ENCODE results near the gene NEK10.
A peak's percentile ranks its signal among the peaks of the same experiment; 100 is the strongest.

The NEK10 gene

GRCh38 chr3:27378331-27378730 lies 9.1 kb upstream of the NEK10 start:
- H3K9ac ChIP-seq (ENCODE audit: low read depth in 1 of 2, low read length in 2 of 2): no peak overlapping the region
- H3K36me3 ChIP-seq (ENCODE audit: control insufficient read depth in 2 of 2, insufficient read depth in 2 of 2, low read length in 2 of 2): peaks cover 0 to 5% of the 10 kb centered on the region in 2 donors
- no peaks in the 10 kb centered on the region for H3K9me3 ChIP-seq (ENCODE audit: control insufficient read depth in 2 of 2, low read length in 2 of 2)
- H3K27ac ChIP-seq (ENCODE audit: low read depth in 2 of 2, low read length in 2 of 2): no peak overlapping the region
- H3K4me1 ChIP-seq (ENCODE audit: control insufficient read depth in 2 of 2, insufficient read depth in 2 of 2, low read length in 2 of 2): no peaks in the 10 kb centered on the region
- H3K27me3 ChIP-seq (ENCODE audit: control insufficient read depth in 2 of 2, insufficient read depth in 2 of 2, low read length in 2 of 2): no peaks in the 10 kb centered on the region
- no peak overlapping the region for H3K4me3 ChIP-seq (ENCODE audit: low read length in 2 of 2)

DNA sequence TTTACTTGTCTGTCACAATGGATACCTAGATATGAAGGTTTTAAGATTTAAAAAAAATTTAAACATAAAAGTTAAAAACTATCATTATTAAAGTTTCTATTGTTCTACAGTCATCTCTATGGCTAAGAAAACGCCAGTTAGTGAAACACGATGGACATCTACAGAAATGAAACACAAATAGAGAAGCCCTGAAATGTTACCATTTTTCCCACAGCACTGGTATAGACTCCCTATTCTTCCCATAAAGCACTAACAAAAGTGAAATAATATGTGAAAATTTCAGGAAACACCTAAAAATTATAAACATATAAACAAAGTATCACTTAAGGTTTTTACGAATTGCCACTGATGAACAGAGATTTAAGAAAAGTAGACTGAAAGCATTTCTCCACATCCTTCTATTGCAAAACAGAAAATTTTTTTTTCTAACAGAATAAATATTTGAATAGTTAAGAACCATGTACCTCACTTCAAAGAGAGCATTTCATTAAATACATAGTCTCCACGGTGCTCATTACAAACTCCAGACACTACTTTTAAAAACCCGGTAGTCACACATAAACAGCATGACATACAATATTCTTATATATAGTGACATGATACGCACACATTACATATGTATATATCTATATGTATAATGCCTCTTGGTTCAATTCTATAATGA lies 7.1 kb upstream of the NEK10 start:
- H3K9ac ChIP-seq (ENCODE audit: low read depth in 1 of 2, low read length in 2 of 2): no peak overlapping the region
- H3K27me3 ChIP-seq (ENCODE audit: control insufficient read depth in 2 of 2, insufficient read depth in 2 of 2, low read length in 2 of 2): no peaks in the 10 kb centered on the region
- H3K27ac ChIP-seq (ENCODE audit: low read depth in 2 of 2, low read length in 2 of 2): no peak overlapping the region
- peaks cover 0 to 5% of the 10 kb centered on the region in 2 donors for H3K36me3 ChIP-seq (ENCODE audit: control insufficient read depth in 2 of 2, insufficient read depth in 2 of 2, low read length in 2 of 2)
- no peaks in the 10 kb centered on the region for H3K4me1 ChIP-seq (ENCODE audit: control insufficient read depth in 2 of 2, insufficient read depth in 2 of 2, low read length in 2 of 2)
- H3K4me3 ChIP-seq (ENCODE audit: low read length in 2 of 2): no peak overlapping the region
- no peaks in the 10 kb centered on the region for H3K9me3 ChIP-seq (ENCODE audit: control insufficient read depth in 2 of 2, low read length in 2 of 2)

- Histone ChIP-seq H3K36me3 (ENCODE audit: control insufficient read depth in 2 of 2, insufficient read depth in 2 of 2, low read length in 2 of 2) (no peaks in the 10 kb centered on the region), H3K9me3 (ENCODE audit: control insufficient read depth in 2 of 2, low read length in 2 of 2) (no peaks in the 10 kb centered on the region), H3K4me3 (ENCODE audit: low read length in 2 of 2) (no peak overlapping the region), H3K27ac (ENCODE audit: low read depth in 2 of 2, low read length in 2 of 2) (no peak overlapping the region), H3K27me3 (ENCODE audit: control insufficient read depth in 2 of 2, insufficient read depth in 2 of 2, low read length in 2 of 2) (no peaks in the 10 kb centered on the region), H3K4me1 (ENCODE audit: control insufficient read depth in 2 of 2, insufficient read depth in 2 of 2, low read length in 2 of 2) (peaks cover 0 to 10% of the 10 kb centered on the region in 2 donors), H3K9ac (ENCODE audit: low read depth in 1 of 2, low read length in 2 of 2) (no peak overlapping the region)
These were observed 3.1 kb downstream of the NEK10 start for GRCh38 chr3:27366062-27366591.

DNA sequence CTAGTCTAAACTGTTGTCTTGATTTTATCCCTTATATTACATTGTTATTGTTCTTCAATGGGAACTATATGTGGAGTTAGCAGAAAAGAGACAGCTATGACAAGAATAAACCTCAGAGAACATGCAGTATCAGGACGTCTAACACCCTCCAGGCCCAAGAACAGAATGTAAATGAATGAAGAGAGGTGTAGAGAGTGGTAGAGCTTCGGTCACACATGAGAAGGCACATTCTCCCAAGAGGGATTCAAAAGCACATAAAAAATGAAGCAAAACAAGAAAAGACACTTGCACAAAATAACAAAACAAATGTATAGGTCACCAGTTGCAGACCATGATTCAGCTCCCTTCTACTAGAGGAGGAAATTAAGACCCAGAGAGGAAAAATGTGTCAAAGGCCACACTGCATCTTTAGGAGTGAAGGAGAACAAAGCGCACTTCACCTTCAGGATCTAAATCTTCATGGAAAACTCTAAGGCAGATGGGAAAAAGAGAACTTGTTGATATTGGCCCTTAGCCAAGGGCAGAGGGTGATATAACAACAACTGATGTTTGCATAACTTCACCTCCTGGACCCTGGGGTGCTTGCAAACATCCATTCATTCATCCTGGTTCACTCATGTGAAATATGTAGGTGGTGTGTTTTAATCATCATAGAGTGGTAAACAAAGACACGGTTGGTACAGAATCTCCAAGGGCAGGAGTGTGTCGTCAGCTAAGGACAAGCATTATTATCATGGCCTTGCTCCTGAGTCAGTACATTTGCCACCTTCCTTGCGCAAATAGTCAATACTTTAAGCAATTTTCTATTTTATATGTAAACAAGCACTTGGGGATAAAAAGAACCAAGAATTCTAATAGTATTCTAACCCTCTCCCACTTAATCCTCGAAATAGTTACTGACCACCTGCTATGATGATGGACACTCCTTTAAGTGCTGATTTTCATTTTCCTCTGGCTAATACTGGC lies 8.8 kb downstream of the NEK10 start:
- H3K4me1 ChIP-seq (ENCODE audit: control insufficient read depth in 2 of 2, insufficient read depth in 2 of 2, low read length in 2 of 2): peaks cover 11 to 15% of the 10 kb centered on the region in 2 donors
- H3K27ac ChIP-seq (ENCODE audit: low read depth in 2 of 2, low read length in 2 of 2): peak overlapping the region; percentile 59 to 65

DNA sequence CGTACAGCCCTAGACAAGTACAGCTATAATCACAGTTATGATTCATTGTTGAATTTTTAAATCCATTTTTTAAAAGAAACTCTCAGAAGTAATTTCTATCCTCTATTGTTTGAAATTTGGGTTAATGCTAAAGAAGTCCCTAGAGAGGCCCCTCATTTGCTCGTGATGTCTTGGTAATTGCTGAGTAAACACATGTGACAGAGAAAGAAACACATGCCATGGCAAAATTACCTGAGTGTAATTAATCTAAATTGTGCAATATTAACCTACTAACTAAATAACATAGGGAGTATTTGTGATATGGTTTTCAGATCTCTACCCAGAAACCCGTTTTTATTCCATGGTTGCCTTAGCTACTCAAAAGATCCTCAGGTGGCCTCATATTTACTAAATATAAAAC lies 10.8 kb downstream of the NEK10 start:
- no peak overlapping the region for H3K4me3 ChIP-seq (ENCODE audit: low read length in 2 of 2)
- H3K9ac ChIP-seq (ENCODE audit: low read depth in 1 of 2, low read length in 2 of 2): no peak overlapping the region
- H3K9me3 ChIP-seq (ENCODE audit: control insufficient read depth in 2 of 2, low read length in 2 of 2): no peaks in the 10 kb centered on the region
- no peaks in the 10 kb centered on the region for H3K27me3 ChIP-seq (ENCODE audit: control insufficient read depth in 2 of 2, insufficient read depth in 2 of 2, low read length in 2 of 2)
- H3K36me3 ChIP-seq (ENCODE audit: control insufficient read depth in 2 of 2, insufficient read depth in 2 of 2, low read length in 2 of 2): no peaks in the 10 kb centered on the region
- no peak overlapping the region for H3K27ac ChIP-seq (ENCODE audit: low read depth in 2 of 2, low read length in 2 of 2)
- H3K4me1 ChIP-seq (ENCODE audit: control insufficient read depth in 2 of 2, insufficient read depth in 2 of 2, low read length in 2 of 2): peaks cover 14 to 24% of the 10 kb centered on the region in 2 donors

More for the DNA sequence above, 8.8 kb downstream of the NEK10 start:
- no peaks in the 10 kb centered on the region for H3K36me3 ChIP-seq (ENCODE audit: control insufficient read depth in 2 of 2, insufficient read depth in 2 of 2, low read length in 2 of 2)
- no peaks in the 10 kb centered on the region for H3K9me3 ChIP-seq (ENCODE audit: control insufficient read depth in 2 of 2, low read length in 2 of 2)
- peak overlapping the region in 1 of 2 donors; percentile 26 for H3K4me3 ChIP-seq (ENCODE audit: low read length in 2 of 2)
- H3K27me3 ChIP-seq (ENCODE audit: control insufficient read depth in 2 of 2, insufficient read depth in 2 of 2, low read length in 2 of 2): no peaks in the 10 kb centered on the region
- no peak overlapping the region for H3K9ac ChIP-seq (ENCODE audit: low read depth in 1 of 2, low read length in 2 of 2)

GRCh38 chr3:27357665-27358258 lies 11.4 kb downstream of the NEK10 start:
- no peak overlapping the region for H3K4me3 ChIP-seq (ENCODE audit: low read length in 2 of 2)
- H3K36me3 ChIP-seq (ENCODE audit: control insufficient read depth in 2 of 2, insufficient read depth in 2 of 2, low read length in 2 of 2): no peaks in the 10 kb centered on the region
- no peak overlapping the region for H3K9ac ChIP-seq (ENCODE audit: low read depth in 1 of 2, low read length in 2 of 2)
- H3K9me3 ChIP-seq (ENCODE audit: control insufficient read depth in 2 of 2, low read length in 2 of 2): no peaks in the 10 kb centered on the region
- H3K27me3 ChIP-seq (ENCODE audit: control insufficient read depth in 2 of 2, insufficient read depth in 2 of 2, low read length in 2 of 2): no peaks in the 10 kb centered on the region
- peak overlapping the region in 1 of 2 donors; percentile 30 for H3K27ac ChIP-seq (ENCODE audit: low read depth in 2 of 2, low read length in 2 of 2)
- H3K4me1 ChIP-seq (ENCODE audit: control insufficient read depth in 2 of 2, insufficient read depth in 2 of 2, low read length in 2 of 2): peaks cover 14 to 24% of the 10 kb centered on the region in 2 donors

- Histone ChIP-seq H3K27me3 (ENCODE audit: control insufficient read depth in 2 of 2, insufficient read depth in 2 of 2, low read length in 2 of 2) (no peaks in the 10 kb centered on the region), H3K4me3 (ENCODE audit: low read length in 2 of 2) (no peak overlapping the region), H3K27ac (ENCODE audit: low read depth in 2 of 2, low read length in 2 of 2) (no peak overlapping the region), H3K4me1 (ENCODE audit: control insufficient read depth in 2 of 2, insufficient read depth in 2 of 2, low read length in 2 of 2) (peaks cover 14 to 24% of the 10 kb centered on the region in 2 donors), H3K9me3 (ENCODE audit: control insufficient read depth in 2 of 2, low read length in 2 of 2) (no peaks in the 10 kb centered on the region), H3K9ac (ENCODE audit: low read depth in 1 of 2, low read length in 2 of 2) (no peak overlapping the region), H3K36me3 (ENCODE audit: control insufficient read depth in 2 of 2, insufficient read depth in 2 of 2, low read length in 2 of 2) (no peaks in the 10 kb centered on the region)
These were observed 12.2 kb downstream of the NEK10 start for GRCh38 chr3:27356976-27357375.

DNA sequence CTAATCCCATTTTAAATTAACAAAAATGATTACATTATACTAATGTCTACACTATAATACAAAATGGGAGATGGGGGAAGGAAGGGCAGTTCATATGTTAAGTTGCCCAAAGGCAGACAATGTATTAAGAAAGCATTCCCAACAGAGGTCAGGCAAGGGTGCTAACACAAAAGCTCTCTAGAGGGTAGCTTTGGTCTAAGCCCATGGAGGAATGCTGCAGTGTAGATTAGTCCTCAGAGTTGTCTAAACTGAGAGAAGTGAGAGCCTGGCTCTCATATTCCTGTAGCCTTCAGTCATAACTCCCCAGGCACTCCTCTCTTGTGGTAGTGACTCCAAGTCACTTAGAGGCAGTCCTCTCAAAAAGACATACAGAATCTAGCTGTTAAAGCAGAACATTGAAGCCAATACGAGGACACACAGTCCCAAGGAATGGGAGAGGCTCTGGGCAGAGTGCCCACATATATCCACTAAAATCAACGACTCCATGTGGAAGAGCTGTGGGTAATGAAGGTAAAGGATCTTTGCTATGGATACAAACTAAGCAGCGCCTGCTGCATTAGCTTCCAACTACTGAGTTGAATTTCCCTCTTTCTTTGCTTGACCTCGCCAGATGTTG lies 14.5 kb downstream of the NEK10 start:
- Histone ChIP-seq H3K27ac (ENCODE audit: low read depth in 2 of 2, low read length in 2 of 2) (peak overlapping the region; percentile 32 to 53), H3K36me3 (ENCODE audit: control insufficient read depth in 2 of 2, insufficient read depth in 2 of 2, low read length in 2 of 2) (no peaks in the 10 kb centered on the region), H3K9ac (ENCODE audit: low read depth in 1 of 2, low read length in 2 of 2) (no peak overlapping the region), H3K4me3 (ENCODE audit: low read length in 2 of 2) (no peak overlapping the region), H3K4me1 (ENCODE audit: control insufficient read depth in 2 of 2, insufficient read depth in 2 of 2, low read length in 2 of 2) (peaks cover 8 to 13% of the 10 kb centered on the region in 2 donors), H3K27me3 (ENCODE audit: control insufficient read depth in 2 of 2, insufficient read depth in 2 of 2, low read length in 2 of 2) (no peaks in the 10 kb centered on the region), H3K9me3 (ENCODE audit: control insufficient read depth in 2 of 2, low read length in 2 of 2) (no peaks in the 10 kb centered on the region)

DNA sequence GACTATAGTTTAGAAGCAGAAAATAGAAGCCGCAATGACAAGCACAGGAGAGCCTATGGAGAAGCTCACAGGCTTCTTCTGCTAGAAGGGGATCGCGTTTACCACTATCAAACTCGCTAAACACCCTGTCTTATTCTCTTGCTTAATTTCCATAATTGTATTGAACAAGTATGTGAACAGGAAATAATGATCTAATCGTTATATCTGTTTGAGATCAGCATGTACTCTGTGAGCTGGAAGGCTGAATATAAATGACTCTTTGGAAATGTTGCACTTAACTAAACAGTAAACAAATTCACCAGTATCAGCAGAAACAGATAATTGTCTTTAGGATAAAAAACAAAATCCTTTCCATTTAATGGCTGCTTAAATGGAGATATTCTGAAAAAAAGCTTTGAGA lies 15.0 kb downstream of the NEK10 start:
- no peak overlapping the region for H3K27ac ChIP-seq (ENCODE audit: low read depth in 2 of 2, low read length in 2 of 2)
- no peak overlapping the region for H3K4me3 ChIP-seq (ENCODE audit: low read length in 2 of 2)
- no peaks in the 10 kb centered on the region for H3K9me3 ChIP-seq (ENCODE audit: control insufficient read depth in 2 of 2, low read length in 2 of 2)
- no peaks in the 10 kb centered on the region for H3K36me3 ChIP-seq (ENCODE audit: control insufficient read depth in 2 of 2, insufficient read depth in 2 of 2, low read length in 2 of 2)
- H3K4me1 ChIP-seq (ENCODE audit: control insufficient read depth in 2 of 2, insufficient read depth in 2 of 2, low read length in 2 of 2): peaks cover 3 to 9% of the 10 kb centered on the region in 2 donors
- no peaks in the 10 kb centered on the region for H3K27me3 ChIP-seq (ENCODE audit: control insufficient read depth in 2 of 2, insufficient read depth in 2 of 2, low read length in 2 of 2)
- no peak overlapping the region for H3K9ac ChIP-seq (ENCODE audit: low read depth in 1 of 2, low read length in 2 of 2)

All from mucosa of rectum (tissue), 2 donors.